HEK293 (cell line): ENCODE data around the gene SMIM13.

Experiments used
- CTCF ChIP-seq: fragments of 450-650 bp; formaldehyde crosslinking; IDR thresholded peaks from 2 replicates; pipeline ENCODE4 v1.5.1; 2016; ENCODE audit warnings: missing biosample characterization, missing genetic modification characterization
- HOXA7 ChIP-seq: sonication (generic); formaldehyde crosslinking; IDR thresholded peaks from 2 replicates; pipeline ENCODE4 v1.8.1; 2022; ENCODE audit warnings: missing genetic modification reagents, borderline replicate concordance
- PATZ1 ChIP-seq: fragments of 450-650 bp; formaldehyde crosslinking; IDR thresholded peaks from 2 replicates; pipeline ENCODE4 v1.5.1; 2016; ENCODE audit warnings: missing biosample characterization, missing genetic modification characterization
- REST ChIP-seq: fragments of 450-650 bp; formaldehyde crosslinking; IDR thresholded peaks from 2 replicates; pipeline ENCODE4 v1.5.1; 2016; ENCODE audit warnings: missing biosample characterization, missing genetic modification characterization
- ZNF274 ChIP-seq, 2 experiments: fragments of 200-500 bp in 1 of 2; fragments of 450-650 bp in 1 of 2; sonication (Bioruptor generic) in 1 of 2; formaldehyde crosslinking in 1 of 2; IDR thresholded peaks; 2 replicates each; pipeline versions ENCODE4 v1.5.1 to v1.6.1; 2014 to 2016; ENCODE audit warnings: borderline replicate concordance in 1 of 2, inconsistent platforms in 1 of 2, low read length in 1 of 2, missing biosample characterization in 1 of 2, missing genetic modification characterization in 1 of 2
- ZNF530 ChIP-seq: fragments of 450-650 bp; formaldehyde crosslinking; IDR thresholded peaks from 2 replicates; pipeline ENCODE4 v1.5.1; 2016; ENCODE audit warnings: low read depth, missing biosample characterization, missing genetic modification characterization

- no peak for TF ChIP-seq CTCF
- TF ChIP-seq PATZ1: no peak
- TF ChIP-seq HOXA7: no peak
- no peak for TF ChIP-seq REST
- TF ChIP-seq ZNF530 (tag by site-specific recombination): no peak
- no peak for TF ChIP-seq ZNF274 (IDR thresholded peaks at IDR 0.05; ENCODE audit: low read length)
- TF ChIP-seq ZNF274 (tag by site-specific recombination; IDR thresholded peaks at IDR 0.05; ENCODE audit: borderline replicate concordance): no peak
Observed at GRCh38 chr6:11094941-11095340, 1.3 kb downstream of the SMIM13 start.
